GM19023 (cell line): ENCODE results near the gene MTX3.

ENCODE experiments used
- ATAC-seq: cut with Tn5 transposase; IDR thresholded peaks from one replicate; pipeline ENCODE4 v1.9.1; 2021; ENCODE audit warnings: mild to moderate bottlenecking, moderate library complexity; ENCODE audit not compliant: unreplicated experiment

The MTX3 gene

GRCh38 chr5:79936646-79937216 is 54.3 kb downstream of the MTX3 start:
- ATAC-seq = no peak

- ATAC-seq = no peak
Measured at GRCh38 chr5:79936002-79936645, 54.9 kb downstream of the MTX3 start.

- no peak for ATAC-seq
Measured at GRCh38 chr5:79934681-79935080, 56.4 kb downstream of the MTX3 start.

GRCh38 chr5:79932510-79933504 is 58.3 kb downstream of the MTX3 start:
- no peak for ATAC-seq

GRCh38 chr5:79931866-79932265 is 59.2 kb downstream of the MTX3 start:
- no peak for ATAC-seq

DNA sequence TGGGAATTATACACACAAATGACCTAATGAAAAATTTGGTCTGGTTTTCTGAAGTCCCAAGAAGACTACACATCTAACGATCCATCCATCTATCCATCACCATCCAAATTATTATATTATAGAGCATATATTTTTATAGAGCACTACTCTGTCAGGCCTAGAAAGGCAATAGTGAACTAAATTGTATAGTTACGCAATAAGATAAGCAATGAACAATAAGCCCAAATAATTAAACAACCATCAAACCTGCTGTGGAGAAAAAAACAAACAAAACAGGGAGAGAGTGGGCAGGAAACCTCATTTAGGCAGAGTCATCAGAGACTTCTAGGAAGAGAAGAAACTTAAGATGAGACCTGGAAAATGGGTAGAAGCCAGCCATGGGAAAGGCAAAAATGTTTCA is 59.7 kb downstream of the MTX3 start:
- ATAC-seq = no peak

- no peak for ATAC-seq
Measured at GRCh38 chr5:79929095-79929494, 62.0 kb downstream of the MTX3 start.
